H1 (cell line): Measurements from ENCODE around the gene C2CD5. TPM values are rescaled to one million over a fixed set of nuclear protein-coding genes. Genes with fewer than 3 reads are reported as not detected.

Source experiments
- CTCF ChIA-PET: fragments of 300-600 bp; sonication (Branson Sonifier 250); formaldehyde crosslinking; loops from one replicate; lab custom pipeline; 2021; ENCODE audit not compliant: partially characterized antibody; lab: Charles Lee
- POLR2A ChIA-PET: fragments of 300-600 bp; sonication (Branson Sonifier 250); formaldehyde crosslinking; loops from one replicate; lab custom pipeline; 2021; ENCODE audit warnings: inconsistent platforms; ENCODE audit not compliant: partially characterized antibody; lab: Charles Lee
- DNase-seq, 2 experiments: peaks; one replicate each; pipeline versions ENCODE4 v3.0.0 to v3.0.0-alpha.2; 2010 to 2022; ENCODE audit warnings: low spot score in 2 of 2, low read depth in 1 of 2, mixed read lengths in 1 of 2
- FAIRE-seq: peaks from 2 replicates; lab custom pipeline; 2011; peaks lifted over from hg19 to GRCh38; lab: Jason Lieb, UNC
- H2AFZ ChIP-seq: 2 replicates; pipeline ENCODE4 v1.8.1; 2012; ENCODE audit warnings: low read length, inconsistent platforms
- H2AK5ac ChIP-seq: 2 replicates; pipeline ENCODE4 v1.6.1; 2013; ENCODE audit warnings: low read depth, low read length
- H2BK120ac ChIP-seq: replicated peaks from 2 replicates; pipeline ENCODE3; 2013; ENCODE audit warnings: low read depth, low read length, inconsistent platforms
- H2BK12ac ChIP-seq: 2 replicates; pipeline ENCODE4 v1.6.1; 2013; ENCODE audit warnings: low read depth, low read length
- H2BK15ac ChIP-seq: 2 replicates; pipeline ENCODE4 v1.6.1; 2013; ENCODE audit warnings: low read length
- H2BK20ac ChIP-seq: 2 replicates; pipeline ENCODE4 v1.6.1; 2013; ENCODE audit warnings: low read length
- H2BK5ac ChIP-seq: 2 replicates; pipeline ENCODE4 v1.6.1; 2013; ENCODE audit warnings: low read depth, low read length
- H3K14ac ChIP-seq: 2 replicates; pipeline ENCODE4 v1.6.1; 2013; ENCODE audit warnings: inconsistent platforms; ENCODE audit not compliant: insufficient read length
- H3K18ac ChIP-seq: 2 replicates; pipeline ENCODE4 v1.6.1; 2013; ENCODE audit warnings: low read length; ENCODE audit errors: extremely low read depth
- H3K23ac ChIP-seq: 2 replicates; pipeline ENCODE4 v1.6.1; 2013; ENCODE audit warnings: inconsistent platforms; ENCODE audit not compliant: insufficient read length
- H3K23me2 ChIP-seq: 2 replicates; pipeline ENCODE4 v1.6.1; 2013; ENCODE audit warnings: low read depth, low read length
- H3K27ac ChIP-seq: 2 replicates; pipeline ENCODE4 v1.6.1; 2011; ENCODE audit warnings: low read depth, low read length, inconsistent platforms
- H3K27me3 ChIP-seq, 4 experiments: replicated peaks in 1 of 4; 1 replicate in 1 of 4; 2 replicates in 3 of 4; pipeline versions ENCODE4 v1.6.1 to v1.8.1; 2011 to 2013; ENCODE audit warnings: low read length in 3 of 4, mild to moderate bottlenecking in 3 of 4, inconsistent platforms in 2 of 4, mixed read lengths in 2 of 4, moderate library complexity in 1 of 4; ENCODE audit not compliant: control insufficient read depth in 3 of 4, insufficient read depth in 3 of 4; ENCODE audit errors: extremely low read depth in 1 of 4
- H3K36me3 ChIP-seq, 4 experiments: 2 replicates each; pipeline versions ENCODE4 v1.6.1 to v1.8.1; 2011 to 2013; ENCODE audit warnings: mild to moderate bottlenecking in 4 of 4, low read length in 3 of 4, moderate library complexity in 2 of 4, control low read depth in 1 of 4, inconsistent platforms in 1 of 4; ENCODE audit not compliant: insufficient read depth in 4 of 4, control insufficient read depth in 2 of 4
- H3K4ac ChIP-seq: replicated peaks from 2 replicates; pipeline ENCODE3; 2013; ENCODE audit warnings: low read length, low read depth, mixed read lengths, inconsistent platforms; ENCODE audit not compliant: insufficient read length
- H3K4me1 ChIP-seq, 4 experiments: replicated peaks in 1 of 4; 1 replicate in 1 of 4; 2 replicates in 3 of 4; pipeline versions ENCODE4 v1.6.1 to v1.8.1; 2011 to 2013; ENCODE audit warnings: low read length in 3 of 4, inconsistent platforms in 2 of 4, mixed read lengths in 1 of 4; ENCODE audit not compliant: insufficient read depth in 4 of 4, control insufficient read depth in 3 of 4
- H3K4me2 ChIP-seq, 2 experiments: 2 replicates each; pipeline versions ENCODE4 v1.6.1 to v1.8.1; 2011 to 2013; ENCODE audit warnings: low read depth in 2 of 2, low read length in 2 of 2, control low read depth in 1 of 2, inconsistent platforms in 1 of 2, mild to moderate bottlenecking in 1 of 2; ENCODE audit not compliant: insufficient read depth in 1 of 2
- H3K4me3 ChIP-seq, 4 experiments: fragments of 200-600, 300-600 bp in 1 of 4; sonication (generic), shearing (Covaris generic), sonication (Bioruptor Twin) in 1 of 4; 2 replicates each; pipeline versions ENCODE4 v1.5.1 to v1.8.1; 2011 to 2016; ENCODE audit warnings: low read length in 4 of 4, low read depth in 3 of 4, control low read depth in 2 of 4, inconsistent platforms in 2 of 4, mild to moderate bottlenecking in 2 of 4, mixed read lengths in 1 of 4, moderate library complexity in 1 of 4; ENCODE audit not compliant: insufficient read depth in 2 of 4; ENCODE audit errors: extremely low read depth in 1 of 4
- H3K56ac ChIP-seq: replicated peaks from 2 replicates; pipeline ENCODE3; 2013; ENCODE audit warnings: low read depth, mild to moderate bottlenecking, mixed read lengths, low read length, inconsistent platforms; ENCODE audit not compliant: insufficient read length
- H3K79me1 ChIP-seq: 2 replicates; pipeline ENCODE4 v1.6.1; 2013; ENCODE audit warnings: low read depth, low read length, control low read depth
- H3K79me2 ChIP-seq, 2 experiments: 2 replicates each; pipeline versions ENCODE4 v1.6.1 to v1.8.1; 2012 to 2013; ENCODE audit warnings: low read length in 2 of 2, mild to moderate bottlenecking in 2 of 2, inconsistent platforms in 1 of 2; ENCODE audit not compliant: insufficient read depth in 2 of 2, control insufficient read depth in 1 of 2
- H3K9ac ChIP-seq, 4 experiments: replicated peaks in 1 of 4; 1 replicate in 1 of 4; 2 replicates in 3 of 4; pipeline versions ENCODE4 v1.6.1 to v1.8.1; 2011 to 2013; ENCODE audit warnings: low read depth in 3 of 4, low read length in 3 of 4, control low read depth in 2 of 4, mild to moderate bottlenecking in 2 of 4, moderate library complexity in 2 of 4, inconsistent platforms in 1 of 4; ENCODE audit errors: extremely low read depth in 1 of 4
- H3K9me3 ChIP-seq, 2 experiments: 2 replicates each; pipeline versions ENCODE4 v1.6.1 to v1.8.1; 2012 to 2013; ENCODE audit warnings: mild to moderate bottlenecking in 2 of 2, moderate library complexity in 2 of 2, control low read depth in 1 of 2, inconsistent platforms in 1 of 2, low read depth in 1 of 2, low read length in 1 of 2, mixed read lengths in 1 of 2; ENCODE audit not compliant: insufficient read depth in 2 of 2
- H4K20me1 ChIP-seq, 2 experiments: replicated peaks in 1 of 2; 2 replicates each; pipeline versions ENCODE3 to v1.8.1; 2011 to 2013; ENCODE audit warnings: inconsistent platforms in 2 of 2, low read length in 2 of 2, mild to moderate bottlenecking in 1 of 2; ENCODE audit not compliant: insufficient read depth in 2 of 2, control insufficient read depth in 1 of 2
- H4K5ac ChIP-seq: 2 replicates; pipeline ENCODE4 v1.6.1; 2013; ENCODE audit warnings: low read length, low read depth, mixed read lengths, inconsistent platforms; ENCODE audit not compliant: insufficient read length
- H4K8ac ChIP-seq: 2 replicates; pipeline ENCODE4 v1.8.0; 2013; ENCODE audit warnings: mild to moderate bottlenecking, moderate library complexity, low read length, inconsistent platforms; ENCODE audit not compliant: insufficient read depth; ENCODE audit errors: extremely low read depth
- H4K91ac ChIP-seq: replicated peaks from 2 replicates; pipeline ENCODE3; 2013; ENCODE audit warnings: low read length, mixed read lengths, inconsistent platforms; ENCODE audit not compliant: insufficient read length
- ATF3 ChIP-seq: IDR thresholded peaks from 2 replicates; pipeline ENCODE4 v1.6.1; 2011; ENCODE audit warnings: low read depth, mild to moderate bottlenecking, low read length; ENCODE audit not compliant: insufficient read depth
- CEBPB ChIP-seq: IDR thresholded peaks from 2 replicates; pipeline ENCODE4 v1.6.1; 2012; ENCODE audit warnings: low read depth, low read length
- CHD1 ChIP-seq: IDR thresholded peaks from 2 replicates; pipeline ENCODE4 v1.6.1; 2012; ENCODE audit warnings: low read depth, low read length, improper control_type of control experiment
- CHD2 ChIP-seq: IDR thresholded peaks from 2 replicates; pipeline ENCODE4 v1.6.1; 2012; ENCODE audit warnings: low read length, improper control_type of control experiment
- CREB1 ChIP-seq: IDR thresholded peaks from 2 replicates; pipeline ENCODE4 v1.6.1; 2012; ENCODE audit warnings: inconsistent platforms
- E2F6 ChIP-seq: IDR thresholded peaks from 2 replicates; pipeline ENCODE4 v1.6.1; 2012; ENCODE audit warnings: inconsistent platforms
- KDM1A ChIP-seq: fragments of 200-600, 300-600 bp; sonication (generic); IDR thresholded peaks from 2 replicates; pipeline ENCODE4 v1.7.1; 2016; ENCODE audit warnings: mild to moderate bottlenecking, low read length, borderline replicate concordance
- KDM5A ChIP-seq: fragments of 200-600 bp; IDR thresholded peaks from 2 replicates; pipeline ENCODE4 v1.7.1; 2012; ENCODE audit warnings: mild to moderate bottlenecking, low read length, inconsistent platforms, mixed read lengths
- PHF8 ChIP-seq: fragments of 200-600 bp; sonication (generic); conservative IDR thresholded peaks from 2 replicates; pipeline ENCODE4 v1.7.1; 2012; ENCODE audit warnings: low read depth, mild to moderate bottlenecking, inconsistent platforms, low read length, moderate library complexity
- POU5F1 ChIP-seq: IDR thresholded peaks from 2 replicates; pipeline ENCODE4 v1.6.1; 2011; ENCODE audit warnings: low read depth, mild to moderate bottlenecking, low read length, moderate library complexity
- RNF2 ChIP-seq: fragments of 200-900, 300-1000 bp; sonication (generic); IDR thresholded peaks from 2 replicates; pipeline ENCODE4 v1.7.1; 2016; ENCODE audit warnings: borderline replicate concordance, low read depth, mild to moderate bottlenecking, antibody characterized with exemption, low read length; ENCODE audit not compliant: poor library complexity, severe bottlenecking; ENCODE audit errors: missing control alignments
- SP2 ChIP-seq: IDR thresholded peaks from 2 replicates; pipeline ENCODE4 v1.6.1; 2012; ENCODE audit warnings: mild to moderate bottlenecking, low read length, inconsistent platforms
- SUZ12 ChIP-seq: fragments of 200-600 bp; sonication (generic); IDR thresholded peaks from 2 replicates; pipeline ENCODE4 v1.6.1; 2012; ENCODE audit warnings: mild to moderate bottlenecking, inconsistent platforms, low read length, moderate library complexity, mixed read lengths
- TBP ChIP-seq: IDR thresholded peaks from 2 replicates; pipeline ENCODE4 v1.6.1; 2011; ENCODE audit warnings: low read depth, low read length, improper control_type of control experiment
- ZNF274 ChIP-seq: IDR thresholded peaks from 2 replicates; pipeline ENCODE4 v1.7.0; 2012; ENCODE audit warnings: low read length, borderline replicate concordance; ENCODE audit errors: extremely low read depth
- polyA plus RNA-seq, 7 experiments: library from polyadenylated mRNA; depleted of rRNA in 3 of 7; stranded (reverse) in 5 of 7; unstranded in 2 of 7; fragments of >200 nt in 5 of 7; fragments of 200-250 nt in 2 of 7; gene quantifications; 1 replicate in 5 of 7; 2 replicates in 1 of 7; 4 replicates in 1 of 7; pipeline versions ENCODE4 v1.2.1 to v1.2.3, GENCODE V29; 2011 to 2013; ENCODE audit warnings: missing spikeins in 2 of 7, mixed read lengths in 2 of 7
- total RNA-seq: library from RNA; stranded (reverse); fragmentation: NEBNext Ultra II Directional; extraction: Animal tissue kit (Norgen Biotek cat#: 25700); gene quantifications from 2 replicates; pipeline ENCODE4 v1.2.1, GENCODE V29; 2021

C2CD5 gene
- total and polyA plus RNA-seq, 2 of the 8 experiments (the other 6 are each of a cell fraction or from before 2014, with no cell fraction given), result 21.9 to 45.9 TPM

GRCh38 chr12:22476133-22476532 lies 68.2 kb downstream of the C2CD5 start:
- Histone ChIP-seq H3K4me1 (no peaks in the 10 kb centered on the region), H3K9me3 (no peaks in the 10 kb centered on the region), H2BK5ac (no peak overlapping the region), H3K56ac (no peak overlapping the region), H2AK5ac (no peak overlapping the region), H3K18ac (no peak overlapping the region), H2BK15ac (no peak overlapping the region), H2AFZ (no peak overlapping the region), H3K36me3 (peaks cover 0 to 11% (median 0%) of the 10 kb centered on the region in 4 experiments; a peak in 2 of 8 replicates), H3K23me2 (no peaks in the 10 kb centered on the region; the same call in 1 of the 2 replicates), H3K9ac (no peak overlapping the region), H3K79me1 (no peaks in the 10 kb centered on the region), H2BK120ac (no peak overlapping the region), H3K23ac (no peak overlapping the region), H3K27ac (no peak overlapping the region), H3K4ac (no peak overlapping the region), H4K5ac (no peak overlapping the region), H4K8ac (no peak overlapping the region), H4K20me1 (no peaks in the 10 kb centered on the region), H2BK20ac (no peak overlapping the region), H3K4me3 (no peak overlapping the region), H2BK12ac (no peak overlapping the region), H3K4me2 (no peak overlapping the region), H3K79me2 (no peaks in the 10 kb centered on the region), H3K27me3 (no peaks in the 10 kb centered on the region), H4K91ac (no peak overlapping the region), H3K14ac (no peak overlapping the region)
- no peak for DNase-seq
- CTCF ChIA-PET, result interaction anchor here (2.2 kb wide), 1 partner anchor 16 kb away, joined by 6 read pairs; no protein-coding TSS in a partner anchor
- POLR2A ChIA-PET, result no interaction called here
- FAIRE-seq, result no peak
- TF ChIP-seq CHD1 (no peak), CHD2 (no peak), SP2 (no peak), CEBPB (no peak), KDM5A (no peak), TBP (no peak), CREB1 (no peak), SUZ12 (no peak), RNF2 (no peak), KDM1A (no peak), POU5F1 (no peak), ATF3 (no peak), E2F6 (no peak), PHF8 (no peak), ZNF274 (no peak)
